ENCODE measurements around the gene TTN. TPM values are rescaled to one million over a fixed set of nuclear protein-coding genes. Genes with fewer than 3 reads are reported as not detected.

The TTN gene
- total RNA-seq, 1 experiment from 2014 or later: 0.23 TPM

DNA sequence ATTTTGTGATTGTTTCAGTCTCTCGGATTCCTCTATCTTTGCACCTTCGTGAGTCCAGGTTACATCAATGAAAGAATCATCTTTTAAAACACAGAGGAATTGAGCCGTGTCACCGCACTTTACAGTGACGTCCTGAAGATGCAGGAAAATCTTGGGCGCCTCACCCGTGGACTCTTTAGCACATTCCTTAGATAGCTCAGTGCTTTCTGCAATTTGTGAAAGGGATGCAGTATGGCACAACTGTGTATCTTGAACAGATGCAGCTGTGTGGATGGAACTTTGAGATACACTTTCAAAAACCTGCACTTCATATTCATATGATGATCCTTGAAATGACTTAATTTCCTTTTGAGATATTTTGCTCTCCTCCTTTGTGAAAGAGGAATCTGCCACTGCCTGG, 50.9 kb downstream of the TTN start:
- DNase-seq (ENCODE audit: low read depth): no peak

DNA sequence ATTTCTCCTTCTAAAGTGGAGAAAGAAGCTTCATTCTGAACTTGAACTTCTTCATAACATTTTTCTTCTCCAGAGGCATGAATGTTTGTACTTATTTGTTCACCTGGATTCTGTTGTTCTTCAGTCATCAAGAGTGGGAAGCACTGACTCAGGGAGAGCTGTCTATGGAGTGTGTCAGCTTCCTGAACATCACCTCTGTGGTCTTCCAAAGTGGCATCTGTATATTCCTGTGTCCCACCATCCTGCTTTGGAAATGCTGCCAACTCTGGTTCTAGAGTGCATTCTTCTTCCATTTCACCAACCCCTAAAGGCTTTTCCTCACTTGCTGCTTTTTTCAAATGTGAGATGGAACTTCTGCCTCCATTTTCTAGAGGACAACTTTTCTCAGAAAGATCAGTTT, 59.5 kb downstream of the TTN start:
- peak; percentile 94 for DNase-seq (ENCODE audit: low read depth)

DNA sequence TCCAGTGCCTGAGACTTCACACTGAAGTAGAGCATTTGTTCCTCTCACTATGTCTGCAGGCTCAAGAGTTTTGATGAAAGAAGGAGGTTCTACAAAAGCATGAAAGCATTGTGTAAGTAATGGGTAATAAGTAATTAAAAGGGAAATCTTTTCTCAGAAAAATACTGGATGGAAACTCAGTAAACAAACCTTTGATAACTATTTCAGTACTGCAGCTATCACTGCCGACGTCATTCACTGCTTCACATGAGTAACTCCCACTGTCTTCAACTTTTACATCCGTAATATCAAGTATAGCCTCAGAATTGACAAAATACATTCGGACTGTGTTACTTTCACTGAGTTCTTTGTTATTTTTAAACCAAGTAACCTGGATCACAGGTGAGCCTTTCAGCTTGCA, 72.7 kb downstream of the TTN start:
- no peak for DNase-seq (ENCODE audit: low read depth)

DNA sequence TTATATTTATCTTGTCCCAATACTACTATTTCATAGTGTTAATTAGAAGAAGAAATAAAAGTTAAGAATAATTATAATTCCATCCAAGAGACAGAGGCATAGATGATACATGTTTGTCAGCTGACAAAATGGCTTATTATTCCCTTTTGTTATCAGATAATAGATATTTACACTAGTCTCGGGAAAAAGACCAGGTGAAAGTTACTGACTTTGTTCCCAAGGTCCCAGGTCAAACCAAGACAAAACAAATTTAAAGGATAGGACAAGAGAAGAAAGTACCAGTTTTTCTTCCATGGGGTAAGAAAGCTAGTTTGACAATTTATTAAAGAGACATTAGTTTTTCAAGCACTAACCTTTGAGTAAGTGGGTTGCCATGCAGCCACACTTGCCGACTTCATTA, 73.2 kb downstream of the TTN start:
- no peak for DNase-seq (ENCODE audit: low read depth)

DNA sequence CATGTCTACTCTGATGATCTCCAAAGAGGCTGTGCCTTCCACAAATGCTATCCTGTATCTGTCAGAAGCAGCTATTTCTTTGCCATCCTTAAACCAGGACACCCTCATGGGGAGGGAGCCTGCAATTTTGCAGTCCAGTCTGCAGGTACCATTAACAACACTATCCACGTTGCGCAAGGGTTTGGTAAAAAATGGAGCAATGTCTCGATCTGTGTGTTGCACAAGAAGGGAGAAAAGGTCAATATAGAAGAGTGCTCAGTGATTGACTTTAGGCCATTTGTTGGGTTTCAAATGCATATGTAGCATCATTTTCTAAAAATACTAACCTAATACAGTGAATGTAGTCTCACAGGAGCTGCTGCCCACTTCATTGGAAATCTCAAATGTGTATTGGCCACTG, 74.3 kb downstream of the TTN start:
- no peak for DNase-seq (ENCODE audit: low read depth)

DNA sequence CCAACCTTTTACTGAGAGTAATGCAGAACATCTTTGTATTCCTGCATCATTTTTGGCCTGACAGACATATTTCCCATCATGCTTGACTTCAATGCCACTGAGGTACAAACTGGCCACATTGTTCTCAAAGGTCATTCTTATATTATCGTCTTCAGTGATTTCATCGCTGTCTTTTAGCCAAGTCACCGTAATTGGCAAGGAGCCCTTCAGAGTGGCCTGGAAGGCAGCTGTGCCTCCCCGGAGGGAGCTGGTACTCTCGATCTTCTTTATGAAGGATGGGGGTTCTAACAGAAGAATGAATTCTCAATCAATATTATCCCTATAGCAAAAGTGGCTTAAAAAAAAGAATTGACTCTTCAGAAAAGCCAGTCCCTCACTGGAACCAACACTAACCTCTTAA, 75.9 kb downstream of the TTN start:
- no peak for DNase-seq (ENCODE audit: low read depth)

DNA sequence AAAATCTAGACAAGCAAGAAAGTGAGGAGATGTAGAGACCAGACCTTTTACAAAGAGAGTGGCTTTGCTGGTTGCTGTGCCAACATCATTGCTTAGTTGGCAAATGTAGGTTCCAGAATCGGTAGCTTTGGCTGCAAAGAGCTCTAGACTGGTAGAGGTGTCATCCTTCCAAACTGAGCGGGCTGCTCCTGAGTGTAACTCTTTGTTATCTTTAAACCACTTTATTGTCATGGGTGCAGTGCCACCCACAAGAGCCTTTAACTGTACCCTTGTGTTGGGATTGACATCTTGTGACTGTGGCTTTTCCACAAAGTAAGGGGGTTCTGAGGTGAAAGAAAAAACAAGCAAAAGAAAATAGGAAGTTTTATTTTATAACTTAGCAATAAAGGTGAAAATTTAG, 77.2 kb downstream of the TTN start:
- DNase-seq (ENCODE audit: low read depth): no peak

DNA sequence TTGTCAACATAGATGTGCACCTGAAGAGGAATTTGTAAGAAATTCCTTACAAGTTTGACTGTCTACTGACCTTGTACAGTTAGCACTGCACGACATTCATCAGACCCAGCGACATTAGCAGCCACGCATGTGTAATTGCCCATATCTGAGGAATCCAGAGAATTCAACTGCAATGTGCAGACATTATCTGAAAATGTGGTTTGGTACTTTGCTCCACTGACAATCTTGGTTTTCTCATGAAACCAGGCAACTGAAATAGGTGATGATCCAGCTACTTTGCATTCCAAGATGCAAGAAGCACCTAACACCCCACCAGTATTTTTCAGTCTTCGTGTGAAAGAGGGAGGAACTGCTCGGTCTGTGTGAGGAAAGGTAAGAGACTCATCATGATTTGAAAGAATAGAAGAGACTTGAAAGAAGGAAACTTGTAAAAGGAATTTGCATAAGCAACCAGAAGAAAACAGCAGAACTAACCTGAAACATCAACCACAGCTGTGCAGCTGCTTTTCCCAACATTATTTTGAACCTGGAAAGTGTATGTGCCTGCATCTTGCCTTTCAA, 83.4 kb downstream of the TTN start:
- DNase-seq (ENCODE audit: low read depth): no peak

DNA sequence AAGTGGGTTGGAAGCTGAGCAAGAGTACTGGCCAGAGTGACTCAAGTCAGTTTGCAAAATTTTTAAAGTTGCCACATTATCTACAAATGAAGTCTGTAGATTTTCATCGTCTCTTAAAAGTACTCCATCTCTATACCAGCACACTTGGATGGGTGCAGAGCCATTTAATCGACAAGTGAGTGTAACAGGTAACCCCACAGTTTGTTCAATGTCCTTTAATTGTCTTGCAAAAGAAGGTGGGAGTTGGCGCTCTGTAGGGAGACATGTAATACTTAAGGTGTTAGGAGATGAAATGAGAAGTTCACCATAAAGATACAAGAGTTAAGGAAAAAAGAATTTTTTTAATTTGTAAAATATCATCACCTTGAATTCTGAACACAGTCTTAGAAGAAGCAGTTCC, 84.9 kb downstream of the TTN start:
- no peak for DNase-seq (ENCODE audit: low read depth)

DNA sequence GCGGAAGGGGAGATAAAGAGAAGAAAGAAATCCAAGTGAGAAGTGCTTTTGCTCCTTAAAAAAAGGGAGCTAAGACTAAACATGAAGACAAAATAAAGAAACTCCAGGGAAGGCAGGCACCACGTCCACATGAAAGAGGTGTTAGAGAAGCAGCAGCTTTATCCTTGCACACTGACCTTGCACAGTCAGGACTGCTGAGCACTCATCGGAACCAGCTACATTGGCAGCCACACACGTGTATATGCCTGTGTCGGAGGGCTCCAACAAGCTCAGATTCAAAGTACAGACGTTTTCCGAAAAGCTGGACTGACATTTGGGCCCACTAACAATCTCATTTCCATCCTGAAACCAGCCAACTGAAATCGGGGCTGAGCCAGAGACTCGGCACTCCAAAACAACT, 88.2 kb downstream of the TTN start:
- DNase-seq (ENCODE audit: low read depth): no peak

DNA sequence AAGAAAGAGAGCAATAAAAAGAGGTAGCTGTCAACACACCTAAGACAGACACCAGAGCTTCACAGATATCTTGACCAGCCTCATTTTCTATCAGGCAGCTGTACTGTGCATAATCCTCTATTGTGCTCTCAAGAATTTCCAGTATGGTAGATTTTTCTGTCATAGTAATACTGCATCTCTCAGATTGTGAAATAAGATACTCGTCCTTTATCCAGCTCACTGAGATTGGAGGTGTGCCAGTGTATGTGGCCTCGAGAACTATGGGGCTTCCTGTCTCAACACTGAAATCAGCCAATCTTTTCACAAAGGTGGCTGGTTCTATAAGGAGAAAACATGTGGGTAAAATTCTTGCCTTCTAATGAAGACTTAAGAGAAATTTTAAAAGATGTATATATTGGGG, 88.9 kb downstream of the TTN start:
- peak; percentile 49 for DNase-seq (ENCODE audit: low read depth)

DNA sequence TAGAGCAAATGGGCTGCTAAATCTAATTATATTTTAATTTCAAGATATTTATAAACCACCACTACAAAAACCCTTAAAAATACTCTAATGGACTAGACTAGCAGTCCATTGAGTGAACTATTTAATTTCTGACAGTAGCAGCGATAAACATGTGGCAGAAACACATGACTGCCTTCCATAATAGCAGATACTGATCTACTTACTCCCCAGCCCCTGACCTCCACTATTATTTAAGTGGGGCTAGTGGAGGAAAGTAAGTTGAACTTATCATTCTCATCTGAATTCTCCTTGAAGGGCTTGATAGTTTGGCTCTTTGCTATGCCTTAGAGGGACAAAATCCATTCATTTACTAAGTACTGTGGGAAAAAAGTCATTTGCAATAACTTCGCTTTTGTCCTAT, 90.8 kb downstream of the TTN start:
- DNase-seq (ENCODE audit: low read depth): no peak

DNA sequence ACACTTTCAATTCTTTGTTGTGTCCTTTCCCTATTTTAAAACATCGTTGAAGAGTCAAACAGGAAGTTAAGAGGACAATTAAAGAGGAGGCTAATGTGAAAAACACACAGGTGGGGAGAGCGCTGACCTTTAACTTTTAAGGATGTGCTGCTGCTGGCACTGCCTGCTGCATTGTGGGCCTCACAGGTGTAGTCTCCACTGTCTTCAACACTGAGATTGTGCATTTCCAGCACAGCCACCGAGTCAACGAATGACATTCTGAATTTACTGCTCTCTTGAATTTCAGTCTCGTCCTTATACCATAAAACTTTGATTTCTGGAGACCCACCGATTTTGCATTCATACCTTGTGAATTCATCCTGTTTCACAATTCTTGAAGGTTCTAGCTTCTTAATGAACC, 91.9 kb downstream of the TTN start:
- no peak for DNase-seq (ENCODE audit: low read depth)

DNA sequence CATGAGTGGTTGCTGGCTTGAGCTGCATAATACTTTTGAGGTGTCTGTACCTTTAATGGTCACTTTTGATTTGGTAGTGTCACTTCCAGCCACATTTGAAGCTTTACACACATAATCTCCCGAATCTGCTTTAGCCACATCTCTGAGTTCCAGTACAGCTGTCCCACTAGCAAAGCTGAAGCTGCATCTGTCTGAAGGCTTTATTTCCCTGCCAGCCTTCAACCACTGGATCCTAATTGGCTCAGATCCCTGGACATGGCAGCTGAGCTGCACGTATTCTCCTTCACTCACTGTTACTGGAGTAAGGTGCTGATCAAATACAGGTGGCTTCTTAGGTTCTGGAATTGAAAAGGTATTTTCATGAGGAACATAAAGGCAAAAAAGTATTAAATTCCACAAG, 99.7 kb downstream of the TTN start:
- DNase-seq (ENCODE audit: low read depth): no peak

DNA sequence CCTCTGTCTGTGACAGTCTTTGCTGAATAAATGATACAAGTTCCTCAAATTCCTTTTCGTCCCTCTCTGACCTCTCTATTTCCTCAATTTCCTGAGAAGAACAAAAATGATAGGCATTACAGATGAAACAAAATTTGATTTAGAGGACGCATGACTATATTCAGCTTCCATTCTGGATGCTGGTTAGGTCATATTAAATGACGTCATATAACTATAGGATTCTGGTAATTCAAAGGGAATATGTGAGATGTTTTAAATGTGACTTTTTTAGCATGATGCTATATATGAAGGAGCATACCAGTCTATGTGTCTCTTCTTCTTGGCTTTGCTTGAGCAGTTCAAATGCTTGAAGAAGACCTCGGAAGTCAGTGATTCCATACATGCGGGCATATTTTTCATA, 102.3 kb downstream of the TTN start:
- DNase-seq (ENCODE audit: low read depth): no peak

DNA sequence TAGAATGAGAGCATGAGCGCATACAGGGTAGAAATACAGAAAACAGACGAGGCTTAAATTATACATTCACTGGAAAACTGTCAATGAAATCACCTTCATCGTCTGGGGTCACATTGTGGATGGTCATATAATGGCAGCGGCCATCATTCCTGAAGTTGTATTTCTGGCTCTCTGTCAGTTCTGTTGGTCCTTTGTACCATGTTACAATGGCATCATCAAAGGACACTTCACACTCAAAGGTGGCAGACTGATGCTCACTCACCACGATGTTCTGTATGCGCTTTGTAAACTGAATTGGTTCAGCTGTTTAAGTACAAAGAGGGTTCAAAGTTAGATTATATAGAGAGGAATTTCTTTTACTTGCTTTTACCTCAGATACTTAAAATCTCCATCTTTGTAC, 104.9 kb downstream of the TTN start:
- no peak for DNase-seq (ENCODE audit: low read depth)

DNA sequence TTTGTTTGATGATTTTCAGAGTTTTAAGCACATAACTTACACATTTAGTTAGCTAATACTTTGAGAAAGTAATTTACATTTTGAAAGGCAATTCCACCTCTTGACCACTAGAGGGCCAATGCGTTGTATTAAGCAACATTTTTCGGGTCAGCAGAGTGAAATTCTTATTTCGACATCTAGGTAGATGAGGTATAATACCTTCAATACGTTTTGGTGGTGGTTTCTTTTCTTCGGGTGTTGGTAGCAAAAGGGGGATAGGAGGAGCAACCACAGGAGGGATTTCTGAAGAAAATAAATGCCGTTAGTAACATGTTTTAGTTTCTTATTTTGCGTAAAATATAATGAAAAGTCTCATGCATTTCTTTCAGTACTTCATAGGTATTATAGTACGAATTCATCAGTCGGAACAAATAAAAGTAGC, 106.3 kb downstream of the TTN start:
- no peak for DNase-seq (ENCODE audit: low read depth)

DNA sequence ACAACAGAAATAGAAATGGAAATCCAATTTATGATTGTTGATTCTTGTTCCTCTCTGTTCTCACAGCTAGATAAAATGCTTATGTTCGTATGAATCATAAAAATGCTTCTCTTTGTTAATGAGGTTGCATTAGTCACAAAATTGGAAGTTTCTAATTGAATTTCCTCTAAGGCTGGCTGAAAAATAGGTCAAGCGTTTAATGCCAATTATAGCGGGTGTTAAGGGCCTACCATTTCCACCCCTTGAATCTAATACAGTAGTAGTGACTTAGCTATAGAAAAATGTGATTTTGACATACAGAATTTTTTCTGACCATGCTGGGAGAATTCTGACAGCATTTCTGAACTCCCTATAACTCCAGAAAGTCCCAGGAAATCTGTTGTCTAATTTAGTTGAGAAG, 107.1 kb downstream of the TTN start:
- no peak for DNase-seq (ENCODE audit: low read depth)

DNA sequence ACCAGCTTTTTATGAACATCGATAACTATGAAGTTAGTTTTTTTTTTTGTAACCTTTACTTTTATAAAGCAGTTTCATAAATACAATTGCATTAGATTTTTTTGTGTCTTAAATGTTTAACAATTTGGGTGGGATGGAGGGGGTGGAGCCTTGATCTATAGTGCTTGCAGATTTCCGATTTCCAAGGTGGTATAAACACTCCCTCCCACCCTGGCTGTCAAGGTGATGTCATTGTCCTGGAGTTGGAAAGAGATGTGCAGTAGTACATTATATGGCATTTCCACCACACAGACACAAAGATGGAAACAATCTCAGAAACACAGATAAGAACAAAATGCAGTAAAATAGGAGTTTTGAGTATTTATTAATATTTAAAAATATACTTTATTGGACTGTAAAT, 114.4 kb downstream of the TTN start:
- DNase-seq (ENCODE audit: low read depth): no peak

DNA sequence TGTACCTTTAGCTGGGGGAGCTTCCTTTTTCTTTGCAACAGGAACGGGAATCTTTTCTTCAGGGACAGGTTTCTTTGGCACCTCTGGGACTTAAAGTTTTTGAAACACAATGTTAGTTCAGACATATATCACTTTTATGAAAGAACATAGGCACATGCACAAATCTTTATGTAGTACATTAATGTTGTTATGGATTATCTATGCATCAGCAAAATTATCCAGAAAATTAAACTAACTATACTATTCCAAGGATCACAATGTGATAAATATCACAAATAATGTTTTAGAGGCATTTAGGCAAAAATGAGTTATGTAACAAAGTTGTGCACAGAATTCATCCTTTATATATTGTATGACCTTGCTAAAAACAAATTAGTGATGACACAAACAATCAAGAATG, 117.4 kb downstream of the TTN start:
- no peak for DNase-seq (ENCODE audit: low read depth)

DNA sequence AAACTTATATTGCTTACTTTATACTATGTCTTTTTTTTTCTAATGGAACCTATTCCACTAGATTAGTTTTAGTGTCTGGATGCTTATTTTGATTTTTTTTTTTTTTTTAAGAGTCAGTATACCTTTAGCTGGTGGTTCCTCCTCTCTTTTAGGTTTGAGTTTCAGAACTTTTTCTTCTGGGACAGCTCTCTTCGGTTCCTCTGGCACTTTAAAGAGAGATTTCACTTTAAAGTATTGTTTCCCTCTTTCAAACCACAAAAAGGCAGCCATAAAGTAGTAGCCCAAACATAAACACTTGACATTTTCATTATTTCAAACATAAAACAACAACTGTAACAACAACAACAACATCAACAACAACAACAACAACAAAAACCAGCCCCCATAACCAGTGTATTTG, 123.3 kb downstream of the TTN start:
- no peak for DNase-seq (ENCODE audit: low read depth)

DNA sequence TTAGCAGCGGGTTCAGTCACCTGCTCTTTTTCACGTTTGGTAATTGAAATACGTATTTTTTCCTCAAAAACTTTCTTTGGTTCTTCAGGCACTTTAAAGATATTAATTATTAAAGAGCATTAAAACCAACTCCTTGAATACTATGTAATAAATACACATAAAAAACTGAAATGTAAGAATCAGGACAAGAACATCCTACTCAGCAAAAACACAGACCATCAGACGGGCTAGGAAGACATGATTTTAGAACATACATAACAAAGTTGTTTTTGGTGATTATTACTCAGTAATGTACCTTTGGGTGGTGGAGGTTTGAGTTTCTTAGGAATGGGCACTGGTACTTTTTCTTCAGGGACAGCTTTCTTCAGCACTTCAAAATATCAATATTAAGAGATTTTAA, 126.1 kb downstream of the TTN start:
- no peak for DNase-seq (ENCODE audit: low read depth)

DNA sequence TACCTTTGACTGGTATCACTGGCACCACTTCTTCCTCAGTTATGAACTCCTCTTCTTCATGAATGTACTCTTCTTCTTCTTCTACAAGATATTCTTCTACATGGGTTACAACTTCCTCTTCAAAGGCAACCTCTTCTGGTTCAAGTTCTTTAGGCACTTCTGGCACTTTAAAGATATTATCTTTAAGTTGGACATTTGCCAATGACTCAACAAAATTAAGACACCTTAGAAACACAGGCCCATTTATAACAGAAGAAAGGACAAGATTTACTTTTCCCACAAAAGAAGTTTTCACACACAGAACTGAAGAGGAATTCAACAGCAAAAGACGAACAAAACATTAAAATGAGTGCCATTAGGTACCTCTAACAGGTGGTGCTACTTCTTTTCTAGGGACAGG, 127.3 kb downstream of the TTN start:
- peak; percentile 10 for DNase-seq (ENCODE audit: low read depth)

DNA sequence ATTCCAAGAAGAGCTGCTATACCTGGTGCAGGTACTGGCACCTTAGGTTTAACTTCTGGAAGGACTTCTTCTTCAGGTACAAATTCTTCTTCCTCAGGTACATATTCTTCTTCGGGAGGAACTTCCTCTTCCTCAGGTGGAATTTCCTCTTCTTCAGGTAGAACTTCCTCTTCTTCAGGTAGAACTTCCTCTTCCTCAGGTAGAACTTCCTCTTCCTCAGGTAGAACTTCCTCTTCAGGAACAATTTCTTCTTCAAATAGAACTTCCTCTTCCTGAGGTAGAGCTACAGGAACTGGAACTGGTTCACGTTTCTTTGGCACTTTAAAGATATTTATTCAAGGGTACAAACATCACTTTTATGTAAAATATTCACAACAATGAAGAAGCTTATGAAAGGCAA, 129.6 kb downstream of the TTN start:
- DNase-seq (ENCODE audit: low read depth): no peak

Measured in HT1080 (cell line).